Measurements from ENCODE around the gene MRPS30.

The MRPS30 gene

DNA sequence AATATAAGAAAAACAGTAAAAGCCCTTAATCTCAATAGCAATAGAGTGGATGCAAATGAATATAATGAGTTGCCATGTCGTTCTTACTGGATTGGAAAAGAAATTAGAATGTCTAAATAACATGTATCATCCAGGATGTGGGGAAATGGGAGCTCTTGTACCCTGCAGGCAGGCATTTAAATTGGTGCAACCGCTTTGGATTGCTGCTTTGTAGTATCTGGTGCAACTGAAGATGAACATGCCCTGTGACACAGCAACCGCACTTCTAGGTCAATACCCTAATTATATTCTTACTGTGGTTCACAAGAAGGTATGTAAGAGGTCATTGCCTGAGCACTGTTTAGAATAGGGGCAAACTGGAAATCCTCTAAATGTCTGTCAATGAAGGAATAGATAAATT, 18.9 kb downstream of the MRPS30 start:
- H3K27ac ChIP-seq (ENCODE audit: low read depth, low read length), result no peak overlapping the region
- no peak overlapping the region for H3K4me3 ChIP-seq (ENCODE audit: low read depth in 1 of 2, low read length in 2 of 2)
- no peaks in the 10 kb centered on the region for H3K27me3 ChIP-seq (ENCODE audit: control insufficient read depth in 1 of 2, insufficient read depth in 2 of 2, low read length in 2 of 2)
- no peaks in the 10 kb centered on the region for H3K4me1 ChIP-seq (ENCODE audit: insufficient read depth, low read length)
- no peaks in the 10 kb centered on the region for H3K36me3 ChIP-seq (ENCODE audit: insufficient read depth, low read length)
- no peaks in the 10 kb centered on the region for H3K9me3 ChIP-seq (ENCODE audit: low read length)
- no peak overlapping the region for H3K9ac ChIP-seq (ENCODE audit: low read length)

DNA sequence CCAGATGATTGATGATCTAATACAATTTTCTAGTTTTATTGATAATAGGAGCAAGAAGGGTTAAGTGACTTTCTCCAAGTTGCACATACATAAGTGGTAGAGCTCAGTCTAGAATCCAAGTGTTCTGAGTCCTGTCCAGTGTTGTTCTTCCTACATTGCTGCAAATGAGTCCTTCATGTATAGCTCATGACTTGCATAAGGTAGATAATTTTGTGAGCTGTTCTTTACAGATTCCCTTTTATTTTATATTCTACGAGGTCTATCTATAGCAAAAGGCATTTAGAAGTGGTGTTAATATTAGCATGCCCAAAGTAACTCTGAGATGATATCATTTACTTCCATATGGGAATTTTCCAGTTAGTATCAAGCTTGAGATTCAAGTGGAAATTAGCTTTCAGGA, 20.0 kb downstream of the MRPS30 start:
- H3K9me3 ChIP-seq (ENCODE audit: low read length), result no peaks in the 10 kb centered on the region
- no peaks in the 10 kb centered on the region for H3K4me1 ChIP-seq (ENCODE audit: insufficient read depth, low read length)
- no peaks in the 10 kb centered on the region for H3K36me3 ChIP-seq (ENCODE audit: insufficient read depth, low read length)
- H3K4me3 ChIP-seq (ENCODE audit: low read depth in 1 of 2, low read length in 2 of 2), result no peak overlapping the region
- no peaks in the 10 kb centered on the region for H3K27me3 ChIP-seq (ENCODE audit: control insufficient read depth in 1 of 2, insufficient read depth in 2 of 2, low read length in 2 of 2)
- H3K9ac ChIP-seq (ENCODE audit: low read length), result no peak overlapping the region
- H3K27ac ChIP-seq (ENCODE audit: low read depth, low read length), result no peak overlapping the region

DNA sequence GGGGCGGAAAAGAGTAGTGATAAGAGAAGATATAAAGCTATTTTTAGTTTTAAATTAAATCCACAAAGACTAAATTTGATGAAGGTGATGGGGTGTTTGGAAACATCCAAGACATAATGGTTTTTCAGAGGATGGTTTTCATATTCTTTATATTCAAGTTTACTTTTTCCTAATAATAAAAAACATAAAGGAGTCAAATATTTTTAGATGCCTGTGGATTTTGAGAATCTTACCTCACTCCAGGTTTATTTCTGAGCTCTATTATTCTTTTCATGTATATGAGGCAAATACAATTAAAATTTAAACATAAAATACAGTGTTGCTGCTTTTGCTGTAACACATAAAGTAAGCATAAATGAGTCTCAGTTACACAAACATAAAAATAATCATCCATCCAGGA, 22.2 kb downstream of the MRPS30 start:
- Histone ChIP-seq H3K27ac (ENCODE audit: low read depth, low read length) (no peak overlapping the region), H3K27me3 (ENCODE audit: control insufficient read depth in 1 of 2, insufficient read depth in 2 of 2, low read length in 2 of 2) (no peaks in the 10 kb centered on the region), H3K9me3 (ENCODE audit: low read length) (no peaks in the 10 kb centered on the region), H3K4me1 (ENCODE audit: insufficient read depth, low read length) (no peaks in the 10 kb centered on the region), H3K4me3 (ENCODE audit: low read depth in 1 of 2, low read length in 2 of 2) (no peak overlapping the region), H3K36me3 (ENCODE audit: insufficient read depth, low read length) (no peaks in the 10 kb centered on the region), H3K9ac (ENCODE audit: low read length) (no peak overlapping the region)

DNA sequence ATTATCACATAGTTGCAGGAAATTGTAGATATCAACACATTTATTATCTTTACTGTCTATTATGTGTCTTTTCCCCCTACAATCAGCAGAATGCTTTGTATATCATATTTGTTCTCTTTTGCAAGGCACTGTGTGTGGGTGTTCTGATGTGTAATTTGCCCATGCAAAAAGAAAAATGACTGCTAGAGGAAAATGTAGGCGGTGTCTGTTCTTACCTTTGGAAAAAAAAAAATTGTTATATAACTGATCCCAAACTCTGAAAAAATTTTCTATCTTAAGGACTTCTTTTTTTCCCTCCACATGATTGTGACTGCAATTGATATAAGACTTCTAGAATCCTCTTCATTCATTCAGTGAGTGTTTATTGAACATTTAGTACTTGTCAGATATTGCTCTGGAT, 24.5 kb downstream of the MRPS30 start:
- Histone ChIP-seq H3K4me3 (ENCODE audit: low read depth in 1 of 2, low read length in 2 of 2) (no peak overlapping the region), H3K27ac (ENCODE audit: low read depth, low read length) (no peak overlapping the region), H3K9ac (ENCODE audit: low read length) (no peak overlapping the region), H3K4me1 (ENCODE audit: insufficient read depth, low read length) (no peaks in the 10 kb centered on the region), H3K9me3 (ENCODE audit: low read length) (no peaks in the 10 kb centered on the region), H3K27me3 (ENCODE audit: control insufficient read depth in 1 of 2, insufficient read depth in 2 of 2, low read length in 2 of 2) (no peaks in the 10 kb centered on the region), H3K36me3 (ENCODE audit: insufficient read depth, low read length) (no peaks in the 10 kb centered on the region)

DNA sequence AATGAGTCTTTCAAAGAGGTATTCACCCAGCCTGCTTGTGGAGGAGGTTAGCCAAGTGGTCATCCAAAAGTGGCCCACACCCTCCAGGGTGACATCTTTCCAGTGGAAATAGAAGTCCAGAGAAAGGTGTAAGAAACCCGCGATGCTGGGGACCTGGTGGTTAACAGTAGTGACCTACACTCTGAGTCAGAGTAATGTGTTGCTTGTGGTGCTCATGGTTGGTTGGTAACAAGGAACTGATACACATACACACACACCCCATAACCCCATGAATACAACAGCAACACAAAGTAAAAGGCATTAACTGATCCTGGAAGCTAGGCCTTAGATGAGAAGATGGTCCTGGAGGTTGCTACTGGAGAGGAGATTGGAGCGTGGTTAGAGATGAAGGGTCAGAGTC, 26.9 kb downstream of the MRPS30 start:
- Histone ChIP-seq H3K27ac (ENCODE audit: low read depth, low read length) (no peak overlapping the region), H3K4me3 (ENCODE audit: low read depth in 1 of 2, low read length in 2 of 2) (no peak overlapping the region), H3K27me3 (ENCODE audit: control insufficient read depth in 1 of 2, insufficient read depth in 2 of 2, low read length in 2 of 2) (no peaks in the 10 kb centered on the region), H3K9me3 (ENCODE audit: low read length) (no peaks in the 10 kb centered on the region), H3K4me1 (ENCODE audit: insufficient read depth, low read length) (no peaks in the 10 kb centered on the region), H3K36me3 (ENCODE audit: insufficient read depth, low read length) (no peaks in the 10 kb centered on the region), H3K9ac (ENCODE audit: low read length) (no peak overlapping the region)

DNA sequence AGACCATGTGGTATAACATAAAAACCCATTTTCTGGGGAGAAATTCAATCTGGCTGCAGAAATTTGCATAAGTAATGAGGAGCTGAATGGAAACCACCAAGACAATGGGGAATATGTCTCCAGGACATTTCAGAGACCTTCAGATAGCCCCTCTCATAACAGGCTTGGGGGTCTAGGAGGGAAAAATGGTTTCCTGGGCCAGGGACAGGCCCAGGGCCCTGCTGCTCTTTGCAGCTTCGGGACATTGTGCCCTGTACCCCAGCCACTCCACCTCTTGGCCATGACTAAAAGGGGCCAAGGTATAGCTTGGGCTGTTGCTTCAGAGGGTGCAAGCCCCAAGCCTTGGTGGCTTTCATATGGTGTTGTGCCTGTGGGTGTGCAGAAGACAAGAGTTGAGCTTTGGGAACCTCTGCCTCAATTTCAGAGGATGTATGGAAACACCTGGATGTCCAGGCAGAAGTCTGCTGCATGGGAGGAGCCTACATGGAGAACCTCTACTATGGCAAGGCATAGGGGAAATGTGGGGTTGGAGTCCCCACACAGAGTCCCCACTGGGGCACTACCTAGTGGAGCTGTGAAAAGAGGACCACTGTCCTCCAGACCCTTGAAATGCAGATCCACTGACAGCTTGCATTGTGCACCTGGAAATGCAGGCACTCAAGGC, 30.4 kb downstream of the MRPS30 start:
- Histone ChIP-seq H3K4me1 (ENCODE audit: insufficient read depth, low read length) (no peaks in the 10 kb centered on the region), H3K4me3 (ENCODE audit: low read depth in 1 of 2, low read length in 2 of 2) (no peak overlapping the region), H3K36me3 (ENCODE audit: insufficient read depth, low read length) (no peaks in the 10 kb centered on the region), H3K9ac (ENCODE audit: low read length) (no peak overlapping the region), H3K27ac (ENCODE audit: low read depth, low read length) (no peak overlapping the region), H3K27me3 (ENCODE audit: control insufficient read depth in 1 of 2, insufficient read depth in 2 of 2, low read length in 2 of 2) (no peaks in the 10 kb centered on the region), H3K9me3 (ENCODE audit: low read length) (no peaks in the 10 kb centered on the region)

DNA sequence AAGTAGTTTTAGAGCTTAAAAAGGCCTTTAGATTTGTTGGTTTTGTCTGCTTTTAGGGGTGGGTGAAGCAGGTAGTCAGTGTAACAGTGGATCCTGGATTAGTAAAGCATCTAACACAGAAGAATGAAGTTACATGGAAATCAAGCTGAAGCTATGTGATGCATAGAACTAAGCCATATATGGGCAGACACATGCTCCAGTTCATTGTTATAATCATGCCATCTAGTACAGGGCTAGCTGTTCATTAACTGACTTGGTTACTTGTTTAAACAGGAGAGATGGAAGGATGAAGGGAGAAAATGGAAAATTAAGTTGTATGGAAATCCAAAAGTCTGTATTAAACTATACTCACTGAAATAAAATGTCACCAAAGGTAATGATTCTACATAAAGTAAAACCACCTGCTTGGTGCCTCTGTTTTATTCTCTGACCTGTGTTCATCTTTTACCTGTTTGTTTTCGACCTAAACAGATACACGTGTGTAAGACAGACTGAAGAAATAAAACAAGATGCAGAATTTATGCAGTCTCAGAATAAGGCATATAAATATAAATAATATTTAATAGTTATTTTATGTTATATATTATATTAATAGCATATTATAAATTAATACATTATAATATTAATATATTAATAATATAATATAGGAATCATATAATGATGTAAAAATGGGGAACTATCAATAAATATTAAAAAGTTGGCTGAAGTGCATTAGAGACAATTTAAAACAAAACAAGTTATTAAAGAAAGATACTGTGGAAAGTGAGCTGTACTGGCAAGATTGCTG, 33.9 kb downstream of the MRPS30 start:
- Histone ChIP-seq H3K36me3 (ENCODE audit: insufficient read depth, low read length) (no peaks in the 10 kb centered on the region), H3K27ac (ENCODE audit: low read depth, low read length) (no peak overlapping the region), H3K4me1 (ENCODE audit: insufficient read depth, low read length) (no peaks in the 10 kb centered on the region), H3K9ac (ENCODE audit: low read length) (no peak overlapping the region), H3K9me3 (ENCODE audit: low read length) (no peaks in the 10 kb centered on the region), H3K4me3 (ENCODE audit: low read depth in 1 of 2, low read length in 2 of 2) (no peak overlapping the region), H3K27me3 (ENCODE audit: control insufficient read depth in 1 of 2, insufficient read depth in 2 of 2, low read length in 2 of 2) (no peaks in the 10 kb centered on the region)

DNA sequence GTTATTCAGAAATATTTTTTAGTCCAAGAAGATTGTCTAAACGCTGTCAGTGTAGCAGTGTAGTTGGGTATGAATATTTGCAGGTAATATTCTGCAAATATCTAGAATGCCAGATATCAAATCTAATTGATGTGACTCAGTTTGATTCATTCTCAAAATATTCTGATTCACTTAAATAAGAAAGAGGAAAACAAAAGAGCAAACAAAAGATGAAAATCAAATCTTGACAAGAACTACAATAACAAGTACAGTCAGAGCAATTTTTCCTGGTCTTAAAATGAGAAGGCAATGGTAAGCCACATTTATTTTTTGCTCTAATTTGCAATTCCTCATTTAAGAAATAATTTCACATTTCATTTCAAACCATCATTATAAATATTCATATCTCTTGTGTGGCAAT, 36.0 kb downstream of the MRPS30 start:
- Histone ChIP-seq H3K36me3 (ENCODE audit: insufficient read depth, low read length) (no peaks in the 10 kb centered on the region), H3K9me3 (ENCODE audit: low read length) (no peaks in the 10 kb centered on the region), H3K27ac (ENCODE audit: low read depth, low read length) (no peak overlapping the region), H3K27me3 (ENCODE audit: control insufficient read depth in 1 of 2, insufficient read depth in 2 of 2, low read length in 2 of 2) (no peaks in the 10 kb centered on the region), H3K9ac (ENCODE audit: low read length) (no peak overlapping the region), H3K4me3 (ENCODE audit: low read depth in 1 of 2, low read length in 2 of 2) (no peak overlapping the region), H3K4me1 (ENCODE audit: insufficient read depth, low read length) (no peaks in the 10 kb centered on the region)

DNA sequence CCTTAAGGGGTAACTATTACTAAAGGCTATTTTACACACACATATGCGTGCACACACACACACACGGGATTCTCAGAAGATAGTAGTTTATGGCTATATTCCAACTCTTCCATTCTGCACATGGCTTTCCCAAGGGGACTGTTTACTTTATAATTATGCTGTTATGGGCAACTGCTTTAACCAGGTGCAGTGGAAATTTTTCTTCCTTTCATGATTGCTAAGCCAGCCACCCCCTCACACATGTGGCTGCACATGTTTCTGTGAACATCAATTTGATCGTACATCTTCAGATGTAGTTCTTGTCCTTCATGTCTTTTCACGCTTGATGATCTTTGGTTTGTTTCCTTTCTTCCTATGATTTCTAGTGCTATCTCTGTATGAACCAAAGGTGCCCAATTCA, 37.0 kb downstream of the MRPS30 start:
- no peaks in the 10 kb centered on the region for H3K36me3 ChIP-seq (ENCODE audit: insufficient read depth, low read length)

DNA sequence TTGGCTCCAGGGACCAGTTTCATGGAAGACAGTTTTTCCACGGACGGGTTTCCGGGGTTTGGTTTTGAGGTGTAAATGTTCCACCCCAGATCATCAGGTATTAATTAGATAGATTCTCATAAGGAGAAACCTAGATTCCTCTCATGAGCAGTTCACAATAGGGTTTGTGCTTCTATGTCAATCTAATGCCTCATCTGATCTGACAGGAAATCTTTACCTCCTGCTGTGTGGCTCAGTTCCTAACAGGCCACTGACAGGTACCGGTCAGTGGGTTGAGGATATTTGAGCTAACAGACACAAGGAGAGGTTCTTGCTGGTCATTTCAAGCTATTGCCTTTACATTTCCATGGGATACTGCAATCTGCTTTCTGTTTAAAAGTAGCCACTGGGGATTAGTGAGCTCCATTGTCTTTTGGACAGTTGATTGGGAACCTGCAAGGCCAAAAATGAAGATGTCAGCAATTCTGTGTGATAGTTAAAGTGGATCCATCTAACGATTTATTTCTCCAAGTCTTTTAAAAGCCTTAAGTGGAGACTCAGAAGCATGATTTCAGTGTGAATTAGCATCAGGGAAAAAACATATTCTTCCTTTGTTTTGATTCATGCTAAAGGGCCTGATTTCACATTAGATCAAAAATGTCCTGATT, 38.6 kb downstream of the MRPS30 start:
- Histone ChIP-seq H3K9me3 (ENCODE audit: low read length) (no peaks in the 10 kb centered on the region), H3K4me3 (ENCODE audit: low read depth in 1 of 2, low read length in 2 of 2) (no peak overlapping the region), H3K9ac (ENCODE audit: low read length) (no peak overlapping the region), H3K27ac (ENCODE audit: low read depth, low read length) (no peak overlapping the region), H3K36me3 (ENCODE audit: insufficient read depth, low read length) (no peaks in the 10 kb centered on the region), H3K4me1 (ENCODE audit: insufficient read depth, low read length) (no peaks in the 10 kb centered on the region), H3K27me3 (ENCODE audit: control insufficient read depth in 1 of 2, insufficient read depth in 2 of 2, low read length in 2 of 2) (no peaks in the 10 kb centered on the region)

More for the DNA sequence above, 37.0 kb downstream of the MRPS30 start:
- Histone ChIP-seq H3K9me3 (ENCODE audit: low read length) (no peaks in the 10 kb centered on the region), H3K27ac (ENCODE audit: low read depth, low read length) (no peak overlapping the region), H3K27me3 (ENCODE audit: control insufficient read depth in 1 of 2, insufficient read depth in 2 of 2, low read length in 2 of 2) (no peaks in the 10 kb centered on the region), H3K4me1 (ENCODE audit: insufficient read depth, low read length) (no peaks in the 10 kb centered on the region), H3K4me3 (ENCODE audit: low read depth in 1 of 2, low read length in 2 of 2) (no peak overlapping the region), H3K9ac (ENCODE audit: low read length) (no peak overlapping the region)

DNA sequence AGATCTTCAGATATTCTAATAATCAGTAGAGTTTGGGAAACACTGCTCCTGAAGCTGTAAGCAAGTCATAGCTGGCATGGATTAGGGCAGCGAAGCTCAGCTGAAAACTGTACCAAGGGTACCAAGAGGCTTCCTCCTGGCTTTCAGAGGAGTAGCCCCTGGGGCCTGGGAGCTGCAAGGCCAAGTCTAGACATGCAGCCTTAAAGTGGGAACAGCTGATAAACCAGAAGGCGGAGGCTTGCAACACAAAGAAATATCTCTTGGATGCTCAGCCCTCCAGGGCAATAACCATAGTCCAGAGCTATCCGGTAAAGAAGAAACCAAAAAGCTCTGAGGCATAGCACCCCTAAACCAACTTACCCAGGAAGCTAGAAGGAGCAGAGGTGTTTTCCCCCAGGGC, 51.5 kb downstream of the MRPS30 start:
- Histone ChIP-seq H3K36me3 (ENCODE audit: insufficient read depth, low read length) (no peaks in the 10 kb centered on the region), H3K27ac (ENCODE audit: low read depth, low read length) (no peak overlapping the region), H3K4me1 (ENCODE audit: insufficient read depth, low read length) (no peaks in the 10 kb centered on the region), H3K4me3 (ENCODE audit: low read depth in 1 of 2, low read length in 2 of 2) (no peak overlapping the region), H3K9ac (ENCODE audit: low read length) (no peak overlapping the region), H3K9me3 (ENCODE audit: low read length) (no peaks in the 10 kb centered on the region), H3K27me3 (ENCODE audit: control insufficient read depth in 1 of 2, insufficient read depth in 2 of 2, low read length in 2 of 2) (no peaks in the 10 kb centered on the region)

All from muscle layer of colon (tissue), 2 donors.